K562 (cell line): ENCODE results near the gene ITPR1. TPM values are rescaled to one million over a fixed set of nuclear protein-coding genes. Genes with fewer than 3 reads are reported as not detected.

Experiments
- CHD4 ChIP-seq: fragments of 200-600 bp; sonication (generic); IDR thresholded peaks from 3 replicates; pipeline ENCODE4 v1.6.1; 2012; ENCODE audit warnings: low read depth, mild to moderate bottlenecking, mixed read lengths, low read length, inconsistent platforms; ENCODE audit not compliant: insufficient read depth, insufficient replicate concordance, poor library complexity, severe bottlenecking
- RBM17 ChIP-seq: fragments of 200-400 bp; formaldehyde crosslinking; IDR thresholded peaks from 2 replicates; pipeline ENCODE4 v1.6.1; 2017; ENCODE audit warnings: low read depth, mild to moderate bottlenecking, low read length, borderline replicate concordance
- U2AF1 ChIP-seq: fragments of 200-400 bp; formaldehyde crosslinking; optimal IDR thresholded peaks from 2 replicates; pipeline ENCODE3; 2017; ENCODE audit warnings: mild to moderate bottlenecking, low read depth, low read length, moderate library complexity
- XRCC3 ChIP-seq: fragments of 450-650 bp; IDR thresholded peaks from 2 replicates; pipeline ENCODE4 v1.6.1; 2017; ENCODE audit warnings: mild to moderate bottlenecking, moderate library complexity
- ZBED1 ChIP-seq: IDR thresholded peaks from 2 replicates; pipeline ENCODE4 v1.6.1; 2014
- ZNF134 ChIP-seq: fragments of 250-450 bp; sonication (Bioruptor Pico); conservative IDR thresholded peaks from 2 replicates; pipeline ENCODE4 v1.4.0; 2020
- ZNF146 ChIP-seq: IDR thresholded peaks from one replicate; pipeline ENCODE4 v1.6.1; 2018; ENCODE audit warnings: missing compliant biosample characterization; ENCODE audit not compliant: unreplicated experiment
- ZNF253 ChIP-seq: fragments of 250-450 bp; sonication (Bioruptor Pico); conservative IDR thresholded peaks from 2 replicates; pipeline ENCODE4 v1.6.1; 2021; ENCODE audit warnings: mild to moderate bottlenecking
- ZNF766 ChIP-seq: fragments of 200-800 bp; sonication (Bioruptor generic); conservative IDR thresholded peaks from 2 replicates; pipeline ENCODE4 v1.6.1; 2016; ENCODE audit warnings: missing genetic modification characterization, missing compliant biosample characterization
- polyA plus RNA-seq, 8 experiments: library from polyadenylated mRNA; depleted of rRNA in 4 of 8; stranded (reverse) in 5 of 8; unstranded in 3 of 8; fragments of >200 nt; fragmentation: Nextera tagmentation in 2 of 8; fragmentation: Illumina TruSeq in 1 of 8; extraction: Ambion mirVana in 2 of 8; extraction: Trizol in 1 of 8; gene quantifications; 2 replicates each; pipeline versions ENCODE4 v1.2.1 to v1.2.3, GENCODE V29; 2011 to 2014; ENCODE audit warnings: inconsistent platforms in 1 of 8, missing spikeins in 1 of 8
- total RNA-seq, 7 experiments: library from RNA; depleted of rRNA in 6 of 7; stranded (reverse); fragments of >200 nt in 6 of 7; fragmentation: Illumina TruSeq in 2 of 7; extraction: Trizol in 2 of 7; gene quantifications; 2 replicates each; pipeline versions ENCODE4 v1.2.1 to v1.2.3, GENCODE V29; 2011 to 2021; ENCODE audit warnings: low replicate concordance in 1 of 7
- TF ChIP-seq, protein P1 (sequence below): fragments of 450-650 bp; conservative IDR thresholded peaks from 2 replicates; pipeline ENCODE4 v1.6.1; 2016; ENCODE audit warnings: missing genetic modification characterization, low read depth, mild to moderate bottlenecking, missing compliant biosample characterization, moderate library complexity
- TF ChIP-seq, protein P2 (sequence below): sonication (generic); formaldehyde crosslinking; IDR thresholded peaks from 2 replicates; pipeline ENCODE4 v1.8.1; 2023; ENCODE audit warnings: mild to moderate bottlenecking, missing genetic modification reagents
- TF ChIP-seq, protein P3 (sequence below): fragments of 450-650 bp; IDR thresholded peaks from 2 replicates; pipeline ENCODE4 v1.6.1; 2016; ENCODE audit warnings: low read depth, mild to moderate bottlenecking, moderate library complexity
- TF ChIP-seq, protein P4 (sequence below): fragments of 250-450 bp; sonication (Bioruptor Pico); IDR thresholded peaks from 2 replicates; pipeline ENCODE4 v1.4.0; 2020
- TF ChIP-seq, protein P5 (sequence below): fragments of 250-450 bp; sonication (Bioruptor Pico); IDR thresholded peaks from 2 replicates; pipeline ENCODE4 v1.5.0; 2020; ENCODE audit warnings: mild to moderate bottlenecking
- TF ChIP-seq, protein P6 (sequence below): sonication (generic); formaldehyde crosslinking; IDR thresholded peaks from 2 replicates; pipeline ENCODE4 v1.8.0; 2022; ENCODE audit warnings: mild to moderate bottlenecking, missing genetic modification reagents

Gene ITPR1
- total and polyA plus RNA-seq, 9 of the 15 experiments (the other 6 are each of a cell fraction or from before 2014, with no cell fraction given) = 22.4 to 40.0 (median 27.4) TPM

DNA sequence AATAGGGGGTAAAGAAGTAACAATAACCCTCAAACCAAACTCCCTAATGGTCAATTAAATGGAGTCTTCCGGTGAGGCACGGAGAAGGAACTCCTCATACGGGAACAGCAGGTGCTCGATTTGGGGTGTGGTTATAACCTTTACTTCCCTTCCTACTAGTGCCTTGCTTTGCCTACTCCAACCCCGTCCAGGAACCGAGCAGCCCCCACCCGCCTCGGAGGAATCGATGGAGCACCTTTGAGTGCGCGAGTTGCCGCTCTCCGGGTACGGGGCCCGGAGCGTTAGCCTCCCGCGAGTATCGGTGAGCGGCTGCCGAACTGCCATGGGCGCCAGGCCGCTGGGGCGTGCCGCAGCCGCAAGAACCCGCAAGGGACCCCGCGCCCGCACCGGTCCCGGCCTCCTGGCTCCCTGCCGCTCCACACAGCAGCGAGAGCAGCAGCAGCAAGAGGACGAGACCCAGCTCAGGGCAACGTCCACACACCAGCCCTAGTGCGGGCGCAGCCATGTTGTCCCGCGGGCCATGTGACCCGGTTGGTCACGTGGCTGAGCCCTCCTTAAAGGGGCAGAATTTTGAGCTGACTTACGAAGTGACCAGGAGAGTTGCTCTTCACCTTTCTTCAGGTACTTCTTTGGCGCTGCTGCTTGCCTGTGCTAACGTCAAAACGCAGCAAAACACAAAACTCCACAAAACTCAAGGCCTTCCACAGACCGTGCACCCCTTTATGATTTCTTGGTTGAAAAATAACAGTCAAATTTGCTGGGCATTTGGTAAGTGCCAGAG, 26.2 kb upstream of the ITPR1 start, which contains the start of gene SUMF1 (continued):
- TF ChIP-seq, protein P1, sequence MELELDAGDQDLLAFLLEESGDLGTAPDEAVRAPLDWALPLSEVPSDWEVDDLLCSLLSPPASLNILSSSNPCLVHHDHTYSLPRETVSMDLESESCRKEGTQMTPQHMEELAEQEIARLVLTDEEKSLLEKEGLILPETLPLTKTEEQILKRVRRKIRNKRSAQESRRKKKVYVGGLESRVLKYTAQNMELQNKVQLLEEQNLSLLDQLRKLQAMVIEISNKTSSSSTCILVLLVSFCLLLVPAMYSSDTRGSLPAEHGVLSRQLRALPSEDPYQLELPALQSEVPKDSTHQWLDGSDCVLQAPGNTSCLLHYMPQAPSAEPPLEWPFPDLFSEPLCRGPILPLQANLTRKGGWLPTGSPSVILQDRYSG = 0 out of 2 replicates have a peak, but pooled peaks have one; percentile 21
- TF ChIP-seq, protein P2, sequence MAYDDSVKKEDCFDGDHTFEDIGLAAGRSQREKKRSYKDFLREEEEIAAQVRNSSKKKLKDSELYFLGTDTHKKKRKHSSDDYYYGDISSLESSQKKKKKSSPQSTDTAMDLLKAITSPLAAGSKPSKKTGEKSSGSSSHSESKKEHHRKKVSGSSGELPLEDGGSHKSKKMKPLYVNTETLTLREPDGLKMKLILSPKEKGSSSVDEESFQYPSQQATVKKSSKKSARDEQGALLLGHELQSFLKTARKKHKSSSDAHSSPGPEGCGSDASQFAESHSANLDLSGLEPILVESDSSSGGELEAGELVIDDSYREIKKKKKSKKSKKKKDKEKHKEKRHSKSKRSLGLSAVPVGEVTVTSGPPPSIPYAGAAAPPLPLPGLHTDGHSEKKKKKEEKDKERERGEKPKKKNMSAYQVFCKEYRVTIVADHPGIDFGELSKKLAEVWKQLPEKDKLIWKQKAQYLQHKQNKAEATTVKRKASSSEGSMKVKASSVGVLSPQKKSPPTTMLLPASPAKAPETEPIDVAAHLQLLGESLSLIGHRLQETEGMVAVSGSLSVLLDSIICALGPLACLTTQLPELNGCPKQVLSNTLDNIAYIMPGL (CRISPR knock-in tag) = 0 out of 2 replicates have a peak, but pooled peaks have one; percentile 19
- TF ChIP-seq, protein P3, sequence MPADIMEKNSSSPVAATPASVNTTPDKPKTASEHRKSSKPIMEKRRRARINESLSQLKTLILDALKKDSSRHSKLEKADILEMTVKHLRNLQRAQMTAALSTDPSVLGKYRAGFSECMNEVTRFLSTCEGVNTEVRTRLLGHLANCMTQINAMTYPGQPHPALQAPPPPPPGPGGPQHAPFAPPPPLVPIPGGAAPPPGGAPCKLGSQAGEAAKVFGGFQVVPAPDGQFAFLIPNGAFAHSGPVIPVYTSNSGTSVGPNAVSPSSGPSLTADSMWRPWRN = no peak
- TF ChIP-seq ZNF766 (CRISPR knock-in tag) (peak; percentile 83), ZNF253 (CRISPR knock-in tag) (no peak), ZBED1 (no peak), U2AF1 (peak; percentile 87), CHD4 (no peak), XRCC3 (no peak), RBM17 (no peak), ZNF134 (CRISPR knock-in tag) (no peak), ZNF146 (CRISPR knock-in tag) (no peak)
- TF ChIP-seq, protein P4, sequence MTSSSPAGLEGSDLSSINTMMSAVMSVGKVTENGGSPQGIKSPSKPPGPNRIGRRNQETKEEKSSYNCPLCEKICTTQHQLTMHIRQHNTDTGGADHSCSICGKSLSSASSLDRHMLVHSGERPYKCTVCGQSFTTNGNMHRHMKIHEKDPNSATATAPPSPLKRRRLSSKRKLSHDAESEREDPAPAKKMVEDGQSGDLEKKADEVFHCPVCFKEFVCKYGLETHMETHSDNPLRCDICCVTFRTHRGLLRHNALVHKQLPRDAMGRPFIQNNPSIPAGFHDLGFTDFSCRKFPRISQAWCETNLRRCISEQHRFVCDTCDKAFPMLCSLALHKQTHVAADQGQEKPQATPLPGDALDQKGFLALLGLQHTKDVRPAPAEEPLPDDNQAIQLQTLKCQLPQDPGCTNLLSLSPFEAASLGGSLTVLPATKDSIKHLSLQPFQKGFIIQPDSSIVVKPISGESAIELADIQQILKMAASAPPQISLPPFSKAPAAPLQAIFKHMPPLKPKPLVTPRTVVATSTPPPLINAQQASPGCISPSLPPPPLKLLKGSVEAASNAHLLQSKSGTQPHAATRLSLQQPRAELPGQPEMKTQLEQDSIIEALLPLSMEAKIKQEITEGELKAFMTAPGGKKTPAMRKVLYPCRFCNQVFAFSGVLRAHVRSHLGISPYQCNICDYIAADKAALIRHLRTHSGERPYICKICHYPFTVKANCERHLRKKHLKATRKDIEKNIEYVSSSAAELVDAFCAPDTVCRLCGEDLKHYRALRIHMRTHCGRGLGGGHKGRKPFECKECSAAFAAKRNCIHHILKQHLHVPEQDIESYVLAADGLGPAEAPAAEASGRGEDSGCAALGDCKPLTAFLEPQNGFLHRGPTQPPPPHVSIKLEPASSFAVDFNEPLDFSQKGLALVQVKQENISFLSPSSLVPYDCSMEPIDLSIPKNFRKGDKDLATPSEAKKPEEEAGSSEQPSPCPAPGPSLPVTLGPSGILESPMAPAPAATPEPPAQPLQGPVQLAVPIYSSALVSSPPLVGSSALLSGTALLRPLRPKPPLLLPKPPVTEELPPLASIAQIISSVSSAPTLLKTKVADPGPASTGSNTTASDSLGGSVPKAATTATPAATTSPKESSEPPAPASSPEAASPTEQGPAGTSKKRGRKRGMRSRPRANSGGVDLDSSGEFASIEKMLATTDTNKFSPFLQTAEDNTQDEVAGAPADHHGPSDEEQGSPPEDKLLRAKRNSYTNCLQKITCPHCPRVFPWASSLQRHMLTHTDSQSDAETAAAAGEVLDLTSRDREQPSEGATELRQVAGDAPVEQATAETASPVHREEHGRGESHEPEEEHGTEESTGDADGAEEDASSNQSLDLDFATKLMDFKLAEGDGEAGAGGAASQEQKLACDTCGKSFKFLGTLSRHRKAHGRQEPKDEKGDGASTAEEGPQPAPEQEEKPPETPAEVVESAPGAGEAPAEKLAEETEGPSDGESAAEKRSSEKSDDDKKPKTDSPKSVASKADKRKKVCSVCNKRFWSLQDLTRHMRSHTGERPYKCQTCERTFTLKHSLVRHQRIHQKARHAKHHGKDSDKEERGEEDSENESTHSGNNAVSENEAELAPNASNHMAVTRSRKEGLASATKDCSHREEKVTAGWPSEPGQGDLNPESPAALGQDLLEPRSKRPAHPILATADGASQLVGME = peak; percentile 88
- TF ChIP-seq, protein P5, sequence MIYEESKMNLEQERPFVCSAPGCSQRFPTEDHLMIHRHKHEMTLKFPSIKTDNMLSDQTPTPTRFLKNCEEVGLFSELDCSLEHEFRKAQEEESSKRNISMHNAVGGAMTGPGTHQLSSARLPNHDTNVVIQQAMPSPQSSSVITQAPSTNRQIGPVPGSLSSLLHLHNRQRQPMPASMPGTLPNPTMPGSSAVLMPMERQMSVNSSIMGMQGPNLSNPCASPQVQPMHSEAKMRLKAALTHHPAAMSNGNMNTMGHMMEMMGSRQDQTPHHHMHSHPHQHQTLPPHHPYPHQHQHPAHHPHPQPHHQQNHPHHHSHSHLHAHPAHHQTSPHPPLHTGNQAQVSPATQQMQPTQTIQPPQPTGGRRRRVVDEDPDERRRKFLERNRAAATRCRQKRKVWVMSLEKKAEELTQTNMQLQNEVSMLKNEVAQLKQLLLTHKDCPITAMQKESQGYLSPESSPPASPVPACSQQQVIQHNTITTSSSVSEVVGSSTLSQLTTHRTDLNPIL (CRISPR knock-in tag) = no peak
- TF ChIP-seq, protein P6, sequence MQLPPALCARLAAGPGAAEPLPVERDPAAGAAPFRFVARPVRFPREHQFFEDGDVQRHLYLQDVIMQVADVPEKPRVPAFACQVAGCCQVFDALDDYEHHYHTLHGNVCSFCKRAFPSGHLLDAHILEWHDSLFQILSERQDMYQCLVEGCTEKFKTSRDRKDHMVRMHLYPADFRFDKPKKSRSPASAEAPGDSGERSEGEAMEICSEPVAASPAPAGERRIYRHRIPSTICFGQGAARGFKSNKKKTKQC = peak; percentile 95
